T47D (cell line): Measurements from ENCODE around the gene WLS.

Experiments
- DNase-seq, 2 experiments: peaks; one replicate each; pipeline versions ENCODE4 v3.0.0 to v3.0.0-alpha.2; 2011 to 2012; ENCODE audit warnings: low read depth in 1 of 2, low spot score in 1 of 2
- JUND ChIP-seq: IDR thresholded peaks from 2 replicates; pipeline ENCODE4 v1.6.1; 2012; ENCODE audit warnings: low read depth
- in situ Hi-C: cut with HindIII; loops from 2 replicates; pipeline ENCODE4 v1.10.0; 2016; ENCODE audit warnings: low sequenced_read_pairs, low pct_unique_long_range_greater_than_20kb

Gene WLS

GRCh38 chr1:68103011-68103545 is 129.2 kb downstream of the WLS start:
- TF ChIP-seq JUND, result no peak
- no peak for DNase-seq
- in situ Hi-C loops, result no loop called here

- no peak for TF ChIP-seq JUND
- no peak for DNase-seq
- in situ Hi-C loops, result no loop called here
These were observed 130.5 kb downstream of the WLS start for GRCh38 chr1:68101829-68102228.

- TF ChIP-seq JUND, result no peak
- in situ Hi-C loops, result no loop called here
- DNase-seq, result no peak
These were observed 131.8 kb downstream of the WLS start for GRCh38 chr1:68100571-68100970.

GRCh38 chr1:68093737-68094136 is 138.6 kb downstream of the WLS start:
- DNase-seq, result no peak
- TF ChIP-seq JUND, result no peak
- in situ Hi-C loops, result no loop called here

GRCh38 chr1:68087184-68087583 is 145.1 kb downstream of the WLS start:
- TF ChIP-seq JUND, result no peak
- in situ Hi-C loops, result no loop called here
- no peak for DNase-seq

- TF ChIP-seq JUND, result no peak
- DNase-seq, result no peak
- in situ Hi-C loops, result no loop called here
These were observed 146.6 kb downstream of the WLS start for GRCh38 chr1:68085752-68086151.

- TF ChIP-seq JUND, result no peak
- DNase-seq, result no peak
- in situ Hi-C loops, result no loop called here
These were observed 148.6 kb downstream of the WLS start for GRCh38 chr1:68083686-68084085.

- TF ChIP-seq JUND, result no peak
- DNase-seq, result no peak
- in situ Hi-C loops, result no loop called here
These were observed 150.5 kb downstream of the WLS start for GRCh38 chr1:68081775-68082283.

GRCh38 chr1:68078647-68079046 is 153.7 kb downstream of the WLS start:
- TF ChIP-seq JUND, result no peak
- in situ Hi-C loops, result no loop called here
- DNase-seq, result no peak
